HepG2 (cell line): ENCODE measurements around the gene CBFA2T2. TPM values are rescaled to one million over a fixed set of nuclear protein-coding genes. Genes with fewer than 3 reads are reported as not detected.
A peak's percentile ranks its signal among the peaks of the same experiment; 100 is the strongest.
"Not testable (repeated sequence)": the region's sequence is repeated elsewhere in the genome, so short reads cannot be mapped to it uniquely, and the experiment has no call there.

Experiments
- ATAC-seq: fragments of 200-7000 bp; cut with Tn5 transposase; 3 replicates; pipeline ENCODE4 v1.9.1; 2020; ENCODE audit warnings: mild to moderate bottlenecking, moderate library complexity
- BruUV-seq: library from RNA; stranded (reverse); fragments of 400-500 nt; replicated peaks from 2 replicates; lab custom pipeline; 2021; lab: Mats Ljungman, UMichigan
- CTCF ChIA-PET: fragments of 300-600 bp; formaldehyde crosslinking; extraction: SDS; loops from one replicate; lab custom pipeline; 2021; ENCODE audit warnings: low total read pairs, inconsistent platforms, low intra/inter-chr PET ratio; lab: Yijun Ruan, JAX
- POLR2A ChIA-PET: fragments of 350-600 bp; sonication (Branson Sonifier 250); formaldehyde crosslinking; loops from one replicate; lab custom pipeline; 2020; ENCODE audit warnings: antibody characterized with exemption, inconsistent platforms; lab: Yijun Ruan, JAX
- DNase-seq: peaks from one replicate; pipeline ENCODE4 v3.0.0-alpha.2; 2015; ENCODE audit warnings: low spot score
- FAIRE-seq: peaks from 3 replicates; lab custom pipeline; 2011; peaks lifted over from hg19 to GRCh38; lab: Jason Lieb, UNC
- H2AFZ ChIP-seq: one replicate; pipeline ENCODE4 v1.6.1; 2011; ENCODE audit warnings: low read length, inconsistent platforms
- H3K27ac ChIP-seq: fragments of 300-600 bp; 3 replicates; pipeline ENCODE4 v1.8.0; 2011; ENCODE audit warnings: mixed run types, mild to moderate bottlenecking, mixed read lengths, low read length, inconsistent platforms; ENCODE audit not compliant: insufficient read depth; ENCODE audit errors: extremely low read length
- H3K27me3 ChIP-seq, 2 experiments: fragments of 200-600 bp in 1 of 2; 2 replicates in 1 of 2; 3 replicates in 1 of 2; pipeline versions ENCODE4 v1.6.0 to v1.8.0; 2011; ENCODE audit warnings: low read length in 2 of 2, mild to moderate bottlenecking in 2 of 2, moderate library complexity in 2 of 2, inconsistent platforms in 1 of 2; ENCODE audit not compliant: insufficient read depth in 2 of 2, control insufficient read depth in 1 of 2
- H3K36me3 ChIP-seq, 2 experiments: fragments of 200-600 bp in 1 of 2; replicated peaks in 1 of 2; 2 replicates in 1 of 2; 3 replicates in 1 of 2; pipeline versions ENCODE4 v1.5.1 to v1.8.0; 2011; ENCODE audit warnings: low read length in 2 of 2, inconsistent platforms in 1 of 2; ENCODE audit not compliant: insufficient read depth in 2 of 2, control insufficient read depth in 1 of 2
- H3K4me1 ChIP-seq: 2 replicates; pipeline ENCODE4 v1.5.1; 2012; ENCODE audit warnings: low read length, inconsistent platforms; ENCODE audit not compliant: insufficient read depth
- H3K4me2 ChIP-seq: 2 replicates; pipeline ENCODE4 v1.6.0; 2011; ENCODE audit warnings: low read depth, low read length, inconsistent platforms
- H3K4me3 ChIP-seq, 3 experiments: fragments of 200-600 bp in 1 of 3; sonication (generic), shearing (Covaris generic) in 1 of 3; replicated peaks in 1 of 3; 2 replicates each; pipeline ENCODE4 v1.5.1; 2011 to 2016; ENCODE audit warnings: low read length in 3 of 3, inconsistent platforms in 2 of 3, low read depth in 2 of 3, mild to moderate bottlenecking in 2 of 3, control low read depth in 1 of 3, mixed read lengths in 1 of 3; ENCODE audit not compliant: insufficient read depth in 1 of 3
- H3K79me2 ChIP-seq: one replicate; pipeline ENCODE4 v1.6.1; 2011; ENCODE audit warnings: low read length, inconsistent platforms; ENCODE audit not compliant: insufficient read depth
- H3K9ac ChIP-seq: 2 replicates; pipeline ENCODE4 v1.6.0; 2011; ENCODE audit warnings: mild to moderate bottlenecking, low read depth, low read length, inconsistent platforms; ENCODE audit not compliant: insufficient read depth
- H3K9me3 ChIP-seq: 2 replicates; pipeline ENCODE4 v1.5.1; 2012; ENCODE audit warnings: mild to moderate bottlenecking, low read length
- H4K20me1 ChIP-seq: 2 replicates; pipeline ENCODE4 v1.6.0; 2011; ENCODE audit warnings: inconsistent platforms, mild to moderate bottlenecking, low read length, moderate library complexity; ENCODE audit not compliant: insufficient read depth
- BCL3 ChIP-seq: sonication (generic); formaldehyde crosslinking; IDR thresholded peaks from 2 replicates; pipeline ENCODE4 v1.5.1; 2020; ENCODE audit warnings: mild to moderate bottlenecking, missing genetic modification reagents, moderate library complexity
- DZIP1 ChIP-seq: sonication (generic); formaldehyde crosslinking; IDR thresholded peaks from 2 replicates; pipeline ENCODE4 v1.5.0; 2020; ENCODE audit warnings: mild to moderate bottlenecking, missing genetic modification reagents
- SIX4 ChIP-seq: sonication (generic); formaldehyde crosslinking; IDR thresholded peaks from 2 replicates; pipeline ENCODE4 v1.4.0; 2020; ENCODE audit warnings: missing genetic modification reagents
- ZNF121 ChIP-seq: sonication (generic); formaldehyde crosslinking; IDR thresholded peaks from 2 replicates; pipeline ENCODE4 v1.5.0; 2020; ENCODE audit warnings: mild to moderate bottlenecking, missing genetic modification reagents
- ZNF207 ChIP-seq: fragments of 450-650 bp; IDR thresholded peaks from 2 replicates; pipeline ENCODE4 v1.6.1; 2016; ENCODE audit warnings: antibody characterized with exemption, borderline replicate concordance
- ZNF317 ChIP-seq: sonication (generic); formaldehyde crosslinking; IDR thresholded peaks from 2 replicates; pipeline ENCODE4 v1.5.0; 2020; ENCODE audit warnings: mild to moderate bottlenecking, missing genetic modification reagents
- WGBS: methylation state at CpG from one replicate; pipeline ENCODE4 v1.1.6; 2017; ENCODE audit warnings: low lambda C conversion rate; 5-methylcytosine and 5-hydroxymethylcytosine counted together
- in situ Hi-C: cut with HindIII; loops from 2 replicates; pipeline ENCODE4 v1.10.0; 2017; ENCODE audit warnings: low pct_unique_long_range_greater_than_20kb; ENCODE audit not compliant: extremely low pct_ligation_motif_present
- intact Hi-C: fragments of 100-400 bp; cut with micrococcal nuclease; formaldehyde crosslinking; loops from one replicate; pipeline ENCODE4 v1.10.0; 2022; ENCODE audit not compliant: unreplicated experiment
- polyA plus RNA-seq, 8 experiments: library from polyadenylated mRNA; depleted of rRNA in 3 of 8; stranded (reverse) in 7 of 8; unstranded in 1 of 8; fragments of >200 nt; fragmentation: Illumina TruSeq in 4 of 8; extraction: Trizol in 4 of 8; gene quantifications; 2 replicates each; pipeline versions ENCODE4 v1.2.1 to v1.2.3, GENCODE V29; 2011 to 2016; ENCODE audit warnings: low read depth in 4 of 8, missing spikeins in 1 of 8, mixed read lengths in 1 of 8; ENCODE audit not compliant: insufficient read depth in 1 of 8
- total RNA-seq, 5 experiments: library from RNA; depleted of rRNA; stranded (reverse); fragments of >200 nt; fragmentation: Illumina TruSeq; extraction: Trizol; gene quantifications; 2 replicates each; pipeline ENCODE4 v1.2.3, GENCODE V29; 2016; ENCODE audit warnings: low read depth in 1 of 5

The CBFA2T2 gene
- total and polyA plus RNA-seq, 2 of the 13 experiments (the other 11 are each of a cell fraction or from before 2014, with no cell fraction given) = 6.3 to 21.2 TPM

- TF ChIP-seq SIX4 = no peak
- no peak for TF ChIP-seq BCL3 (CRISPR knock-in tag)
- no peak for TF ChIP-seq DZIP1 (CRISPR knock-in tag)
- no peak for TF ChIP-seq ZNF207
These were observed 70.1 kb downstream of the CBFA2T2 start (continued) for GRCh38 chr20:33560026-33560425.

GRCh38 chr20:33561053-33561452, 71.2 kb downstream of the CBFA2T2 start:
- H3K4me3 ChIP-seq, DNase-seq, ATAC-seq, BruUV-seq, H3K36me3 ChIP-seq, in situ Hi-C loops, FAIRE-seq, H3K9me3 ChIP-seq, H3K4me2 ChIP-seq, H3K27me3 ChIP-seq, H3K27ac ChIP-seq, H3K9ac ChIP-seq, H4K20me1 ChIP-seq, POLR2A ChIA-PET, H2AFZ ChIP-seq, CTCF ChIA-PET: not testable (repeated sequence)
- Histone ChIP-seq H3K4me1 (peaks cover 63% of the 10 kb centered on the region), H3K79me2 (peaks cover 21% of the 10 kb centered on the region)
- WGBS = 97% methylated on average over 6 of the region's 6 CpGs
- intact Hi-C loops = loop anchor here (5.0 to 10.0 kb wide), 2 partner anchors 41 to 46 kb away; no protein-coding TSS in a partner anchor
- TF ChIP-seq ZNF317 (CRISPR knock-in tag) (0 out of 2 replicates have a peak, but pooled peaks have one; percentile 30), ZNF121 (peak; percentile 82)
